A549 (cell line): ENCODE results near the gene MAT1A. TPM values are rescaled to one million over a fixed set of nuclear protein-coding genes. Genes with fewer than 3 reads are reported as not detected.

Experiments used
- ATAC-seq, 2 experiments: fragments of 200-7000 bp in 1 of 2; fragments of >200 bp in 1 of 2; cut with Nextera tagmentation in 1 of 2; cut with Tn5 transposase in 1 of 2; 3 replicates each; pipeline versions ENCODE4 v1.8.0 to v1.9.1; 2018 to 2020; ENCODE audit warnings: mild to moderate bottlenecking in 1 of 2, moderate library complexity in 1 of 2
- CTCF ChIA-PET: fragments of 300-600 bp; sonication (Branson Sonifier 250); formaldehyde crosslinking; extraction: SDS; loops from one replicate; lab custom pipeline; 2021; ENCODE audit warnings: antibody characterized with exemption, inconsistent platforms; lab: Yijun Ruan, JAX
- POLR2A ChIA-PET: fragments of 350-600 bp; formaldehyde crosslinking; extraction: SDS; loops from one replicate; lab custom pipeline; 2021; ENCODE audit warnings: antibody characterized with exemption, inconsistent platforms; lab: Yijun Ruan, JAX
- DNase-seq, 2 experiments: peaks; one replicate each; pipeline versions ENCODE4 v3.0.0 to v3.0.0-alpha.2; 2011 to 2016; ENCODE audit warnings: low read depth in 1 of 2, low spot score in 1 of 2
- FAIRE-seq: peaks from 2 replicates; lab custom pipeline; 2011; peaks lifted over from hg19 to GRCh38; lab: Jason Lieb, UNC
- H3K27ac ChIP-seq, 2 experiments: fragments of >200 bp; sonication (Bioruptor Twin); formaldehyde crosslinking; 3 replicates each; pipeline ENCODE4 v1.5.1; 2016 to 2017
- H3K4me1 ChIP-seq: fragments of >200 bp; sonication (Bioruptor Twin); formaldehyde crosslinking; 3 replicates; pipeline ENCODE4 v1.6.1; 2016
- H3K4me2 ChIP-seq: fragments of >200 bp; sonication (Bioruptor Twin); formaldehyde crosslinking; 3 replicates; pipeline ENCODE4 v1.6.1; 2016
- H3K4me3 ChIP-seq: fragments of >200 bp; sonication (Bioruptor Twin); formaldehyde crosslinking; 3 replicates; pipeline ENCODE4 v1.5.1; 2016
- H3K9me3 ChIP-seq: fragments of >200 bp; sonication (Bioruptor Twin); formaldehyde crosslinking; 3 replicates; pipeline ENCODE4 v1.6.1; 2016
- CEBPB ChIP-seq, 2 experiments: fragments of >200 bp in 1 of 2; sonication (Bioruptor Twin) in 1 of 2; formaldehyde crosslinking in 1 of 2; IDR thresholded peaks; 2 replicates each; pipeline ENCODE4 v1.6.1; 2012 to 2016
- CHD2 ChIP-seq: fragments of 150-350 bp; IDR thresholded peaks from 2 replicates; pipeline ENCODE4 v1.6.1; 2014; ENCODE audit warnings: low read length; ENCODE audit not compliant: partially characterized antibody
- FOSB ChIP-seq: fragments of 250-450 bp; sonication (Bioruptor Pico); IDR thresholded peaks from 2 replicates; pipeline ENCODE4 v1.5.0; 2020; ENCODE audit warnings: mild to moderate bottlenecking, moderate library complexity
- GATA3 ChIP-seq: IDR thresholded peaks from 2 replicates; pipeline ENCODE4 v1.6.1; 2012; ENCODE audit warnings: borderline replicate concordance
- HES2 ChIP-seq: fragments of >200 bp; sonication (Bioruptor Twin); formaldehyde crosslinking; IDR thresholded peaks from 2 replicates; pipeline ENCODE4 v1.6.1; 2016
- HOXA7 ChIP-seq: fragments of 250-450 bp; sonication (Bioruptor Pico); IDR thresholded peaks from 2 replicates; pipeline ENCODE4 v1.5.0; 2020; ENCODE audit warnings: mild to moderate bottlenecking, moderate library complexity
- HOXB5 ChIP-seq: fragments of 250-450 bp; sonication (Bioruptor Pico); IDR thresholded peaks from 2 replicates; pipeline ENCODE4 v1.5.0; 2020; ENCODE audit warnings: mild to moderate bottlenecking, moderate library complexity
- JUN ChIP-seq, 2 experiments: fragments of >200 bp; sonication (Bioruptor Twin); formaldehyde crosslinking; IDR thresholded peaks; 2 replicates in 1 of 2; 3 replicates in 1 of 2; pipeline ENCODE4 v1.6.1; 2016 to 2017
- MAZ ChIP-seq: fragments of 150-350 bp; IDR thresholded peaks from 2 replicates; pipeline ENCODE4 v1.6.1; 2014; ENCODE audit warnings: antibody characterized with exemption, low read depth, low read length, borderline replicate concordance
- POLR2A ChIP-seq: IDR thresholded peaks from 2 replicates; pipeline ENCODE4 v1.6.1; 2012; ENCODE audit warnings: mild to moderate bottlenecking, low read length
- RAD21 ChIP-seq, 2 experiments: fragments of >200 bp in 1 of 2; sonication (Bioruptor Twin) in 1 of 2; formaldehyde crosslinking in 1 of 2; IDR thresholded peaks in 1 of 2; conservative IDR thresholded peaks in 1 of 2; 2 replicates in 1 of 2; 3 replicates in 1 of 2; pipeline ENCODE4 v1.6.1; 2012 to 2018; ENCODE audit warnings: inconsistent platforms in 1 of 2
- RARB ChIP-seq: fragments of 250-450 bp; sonication (Bioruptor Pico); IDR thresholded peaks from 2 replicates; pipeline ENCODE4 v1.8.0; 2021; ENCODE audit warnings: mild to moderate bottlenecking, moderate library complexity
- RNF2 ChIP-seq: fragments of 200-600 bp; sonication (generic); IDR thresholded peaks from 2 replicates; pipeline ENCODE4 v1.6.1; 2016; ENCODE audit warnings: low read depth, mild to moderate bottlenecking, antibody characterized with exemption, moderate library complexity, borderline replicate concordance
- SMC3 ChIP-seq: fragments of >200 bp; sonication (Bioruptor Twin); formaldehyde crosslinking; IDR thresholded peaks from 3 replicates; pipeline ENCODE4 v1.6.1; 2018; ENCODE audit warnings: inconsistent platforms
- TP53 ChIP-seq: fragments of 250-450 bp; sonication (Bioruptor Pico); IDR thresholded peaks from 2 replicates; pipeline ENCODE4 v1.5.0; 2021; ENCODE audit warnings: mild to moderate bottlenecking, moderate library complexity
- WGBS: methylation state at CpG from one replicate; pipeline ENCODE4 v1.1.6; 2017; ENCODE audit errors: missing lambda C conversion rate; 5-methylcytosine and 5-hydroxymethylcytosine counted together
- polyA plus RNA-seq, 4 experiments: library from polyadenylated mRNA; depleted of rRNA in 3 of 4; stranded (reverse); fragments of >200 nt; fragmentation: RNase III in 1 of 4; extraction: RNeasy Plus Mini Kit Qiagen cat#74134 plus additional on column Dnase treatment in 1 of 4; gene quantifications; 2 replicates in 3 of 4; 3 replicates in 1 of 4; pipeline ENCODE4 v1.2.3, GENCODE V29; 2011 to 2017
- TF ChIP-seq, protein P1 (sequence below): fragments of 200-600 bp; sonication (generic); IDR thresholded peaks from 2 replicates; pipeline ENCODE4 v1.6.1; 2016; ENCODE audit warnings: antibody characterized with exemption, mild to moderate bottlenecking, moderate library complexity
- TF ChIP-seq, protein P2 (sequence below): IDR thresholded peaks from 2 replicates; pipeline ENCODE4 v1.6.1; 2012
- TF ChIP-seq, protein P3 (sequence below): IDR thresholded peaks from 2 replicates; pipeline ENCODE4 v1.6.1; 2012
- TF ChIP-seq, protein P4 (sequence below): fragments of >200 bp; sonication (Bioruptor Twin); formaldehyde crosslinking; IDR thresholded peaks from 3 replicates; pipeline ENCODE4 v1.5.1; 2016

Gene MAT1A
- polyA plus RNA-seq, 2 of the 4 experiments (the other 2 are of a cell fraction): 0.03 to 0.13 TPM

GRCh38 chr10:80265740-80266512 is 23.5 kb downstream of the MAT1A start (continued):
- TF ChIP-seq, protein P1, sequence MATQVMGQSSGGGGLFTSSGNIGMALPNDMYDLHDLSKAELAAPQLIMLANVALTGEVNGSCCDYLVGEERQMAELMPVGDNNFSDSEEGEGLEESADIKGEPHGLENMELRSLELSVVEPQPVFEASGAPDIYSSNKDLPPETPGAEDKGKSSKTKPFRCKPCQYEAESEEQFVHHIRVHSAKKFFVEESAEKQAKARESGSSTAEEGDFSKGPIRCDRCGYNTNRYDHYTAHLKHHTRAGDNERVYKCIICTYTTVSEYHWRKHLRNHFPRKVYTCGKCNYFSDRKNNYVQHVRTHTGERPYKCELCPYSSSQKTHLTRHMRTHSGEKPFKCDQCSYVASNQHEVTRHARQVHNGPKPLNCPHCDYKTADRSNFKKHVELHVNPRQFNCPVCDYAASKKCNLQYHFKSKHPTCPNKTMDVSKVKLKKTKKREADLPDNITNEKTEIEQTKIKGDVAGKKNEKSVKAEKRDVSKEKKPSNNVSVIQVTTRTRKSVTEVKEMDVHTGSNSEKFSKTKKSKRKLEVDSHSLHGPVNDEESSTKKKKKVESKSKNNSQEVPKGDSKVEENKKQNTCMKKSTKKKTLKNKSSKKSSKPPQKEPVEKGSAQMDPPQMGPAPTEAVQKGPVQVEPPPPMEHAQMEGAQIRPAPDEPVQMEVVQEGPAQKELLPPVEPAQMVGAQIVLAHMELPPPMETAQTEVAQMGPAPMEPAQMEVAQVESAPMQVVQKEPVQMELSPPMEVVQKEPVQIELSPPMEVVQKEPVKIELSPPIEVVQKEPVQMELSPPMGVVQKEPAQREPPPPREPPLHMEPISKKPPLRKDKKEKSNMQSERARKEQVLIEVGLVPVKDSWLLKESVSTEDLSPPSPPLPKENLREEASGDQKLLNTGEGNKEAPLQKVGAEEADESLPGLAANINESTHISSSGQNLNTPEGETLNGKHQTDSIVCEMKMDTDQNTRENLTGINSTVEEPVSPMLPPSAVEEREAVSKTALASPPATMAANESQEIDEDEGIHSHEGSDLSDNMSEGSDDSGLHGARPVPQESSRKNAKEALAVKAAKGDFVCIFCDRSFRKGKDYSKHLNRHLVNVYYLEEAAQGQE: no peak
- TF ChIP-seq CEBPB (IDR thresholded peaks at IDR 0.05) (no peak), RAD21 (conservative IDR thresholded peaks at IDR 0.05 in 1 of 2, IDR thresholded peaks at IDR 0.05 in 1 of 2) (no peak)

- Histone ChIP-seq H3K4me2 (no peak overlapping the region), H3K4me1 (no peaks in the 10 kb centered on the region), H3K4me3 (no peak overlapping the region), H3K9me3 (peaks cover 3% of the 10 kb centered on the region; the same call in 1 of the 3 replicates), H3K27ac (no peak overlapping the region)
- WGBS: 58% methylated on average over 16 of the region's 25 CpGs
- TF ChIP-seq CHD2 (no peak), POLR2A (no peak), HOXA7 (CRISPR knock-in tag) (no peak), RAD21 (conservative IDR thresholded peaks at IDR 0.05 in 1 of 2, IDR thresholded peaks at IDR 0.05 in 1 of 2) (no peak), HOXB5 (CRISPR knock-in tag) (no peak), GATA3 (no peak), SMC3 (no peak), TP53 (CRISPR knock-in tag) (no peak), RARB (CRISPR knock-in tag) (no peak), RNF2 (no peak), MAZ (no peak), HES2 (no peak), JUN (IDR thresholded peaks at IDR 0.05) (no peak), FOSB (CRISPR knock-in tag) (no peak)
- TF ChIP-seq, protein P2, sequence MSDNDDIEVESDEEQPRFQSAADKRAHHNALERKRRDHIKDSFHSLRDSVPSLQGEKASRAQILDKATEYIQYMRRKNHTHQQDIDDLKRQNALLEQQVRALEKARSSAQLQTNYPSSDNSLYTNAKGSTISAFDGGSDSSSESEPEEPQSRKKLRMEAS: no peak
- TF ChIP-seq, protein P1: no peak
- TF ChIP-seq, protein P3, sequence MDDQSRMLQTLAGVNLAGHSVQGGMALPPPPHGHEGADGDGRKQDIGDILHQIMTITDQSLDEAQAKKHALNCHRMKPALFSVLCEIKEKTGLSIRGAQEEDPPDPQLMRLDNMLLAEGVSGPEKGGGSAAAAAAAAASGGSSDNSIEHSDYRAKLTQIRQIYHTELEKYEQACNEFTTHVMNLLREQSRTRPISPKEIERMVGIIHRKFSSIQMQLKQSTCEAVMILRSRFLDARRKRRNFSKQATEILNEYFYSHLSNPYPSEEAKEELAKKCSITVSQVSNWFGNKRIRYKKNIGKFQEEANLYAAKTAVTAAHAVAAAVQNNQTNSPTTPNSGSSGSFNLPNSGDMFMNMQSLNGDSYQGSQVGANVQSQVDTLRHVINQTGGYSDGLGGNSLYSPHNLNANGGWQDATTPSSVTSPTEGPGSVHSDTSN: no peak
- TF ChIP-seq, protein P4, sequence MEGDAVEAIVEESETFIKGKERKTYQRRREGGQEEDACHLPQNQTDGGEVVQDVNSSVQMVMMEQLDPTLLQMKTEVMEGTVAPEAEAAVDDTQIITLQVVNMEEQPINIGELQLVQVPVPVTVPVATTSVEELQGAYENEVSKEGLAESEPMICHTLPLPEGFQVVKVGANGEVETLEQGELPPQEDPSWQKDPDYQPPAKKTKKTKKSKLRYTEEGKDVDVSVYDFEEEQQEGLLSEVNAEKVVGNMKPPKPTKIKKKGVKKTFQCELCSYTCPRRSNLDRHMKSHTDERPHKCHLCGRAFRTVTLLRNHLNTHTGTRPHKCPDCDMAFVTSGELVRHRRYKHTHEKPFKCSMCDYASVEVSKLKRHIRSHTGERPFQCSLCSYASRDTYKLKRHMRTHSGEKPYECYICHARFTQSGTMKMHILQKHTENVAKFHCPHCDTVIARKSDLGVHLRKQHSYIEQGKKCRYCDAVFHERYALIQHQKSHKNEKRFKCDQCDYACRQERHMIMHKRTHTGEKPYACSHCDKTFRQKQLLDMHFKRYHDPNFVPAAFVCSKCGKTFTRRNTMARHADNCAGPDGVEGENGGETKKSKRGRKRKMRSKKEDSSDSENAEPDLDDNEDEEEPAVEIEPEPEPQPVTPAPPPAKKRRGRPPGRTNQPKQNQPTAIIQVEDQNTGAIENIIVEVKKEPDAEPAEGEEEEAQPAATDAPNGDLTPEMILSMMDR: no peak
- FAIRE-seq (no peak), ATAC-seq (no peak), DNase-seq (no peak)
- CTCF ChIA-PET: interaction anchor here (0.6 to 1.1 kb wide), 2 partner anchors 12 to 379 kb away, joined by 3 read pairs; no protein-coding TSS in a partner anchor
- POLR2A ChIA-PET: no interaction called here
Observed at GRCh38 chr10:80264081-80265056, 25.1 kb downstream of the MAT1A start.
